K562 (cell line): ENCODE results near the gene PPIL1. TPM values are rescaled to one million over a fixed set of nuclear protein-coding genes. Genes with fewer than 3 reads are reported as not detected.

Source experiments
- ADNP ChIP-seq: fragments of 200-800 bp; sonication (Bioruptor generic); IDR thresholded peaks from 2 replicates; pipeline ENCODE4 v1.6.1; 2016; ENCODE audit warnings: missing genetic modification characterization, missing compliant biosample characterization
- ARNT ChIP-seq, 2 experiments: fragments of 450-650 bp; IDR thresholded peaks; 2 replicates each; pipeline ENCODE4 v1.6.1; 2016; ENCODE audit warnings: mild to moderate bottlenecking in 1 of 2
- CEBPB ChIP-seq: fragments of 450-650 bp; IDR thresholded peaks from 2 replicates; pipeline ENCODE4 v1.6.1; 2016; ENCODE audit warnings: missing genetic modification characterization, missing compliant biosample characterization
- FOS ChIP-seq: IDR thresholded peaks from 3 replicates; pipeline ENCODE4 v1.6.1; 2011; ENCODE audit not compliant: insufficient read length; ENCODE audit errors: extremely low read depth
- FOXM1 ChIP-seq, 2 experiments: fragments of 450-650 bp in 1 of 2; sonication (generic) in 1 of 2; formaldehyde crosslinking in 1 of 2; IDR thresholded peaks; 2 replicates each; pipeline versions ENCODE4 v1.6.1 to v1.9.0; 2017 to 2022; ENCODE audit warnings: low read depth in 2 of 2, mild to moderate bottlenecking in 2 of 2, missing genetic modification reagents in 1 of 2, moderate library complexity in 1 of 2
- GATAD2B ChIP-seq: fragments of 450-650 bp; IDR thresholded peaks from 2 replicates; pipeline ENCODE4 v1.6.1; 2017; ENCODE audit warnings: mild to moderate bottlenecking, borderline replicate concordance
- GTF2F1 ChIP-seq: IDR thresholded peaks from 2 replicates; pipeline ENCODE4 v1.6.1; 2011; ENCODE audit warnings: low read depth, low read length, improper control_type of control experiment
- HCFC1 ChIP-seq: IDR thresholded peaks from 2 replicates; pipeline ENCODE4 v1.6.1; 2012; ENCODE audit warnings: low read depth, low read length, improper control_type of control experiment
- PHF21A ChIP-seq: fragments of 450-650 bp; IDR thresholded peaks from 2 replicates; pipeline ENCODE4 v1.6.1; 2017; ENCODE audit warnings: low read depth, borderline replicate concordance
- POLR2G ChIP-seq: fragments of 200-400 bp; formaldehyde crosslinking; IDR thresholded peaks from 2 replicates; pipeline ENCODE4 v1.6.1; 2017; ENCODE audit warnings: low read depth, mild to moderate bottlenecking, antibody characterized with exemption, low read length, moderate library complexity
- SIX5 ChIP-seq, 2 experiments: IDR thresholded peaks; 2 replicates each; pipeline ENCODE4 v1.6.1; 2011; ENCODE audit warnings: low read length in 2 of 2, borderline replicate concordance in 1 of 2, low read depth in 1 of 2, mild to moderate bottlenecking in 1 of 2, moderate library complexity in 1 of 2; ENCODE audit not compliant: insufficient read depth in 1 of 2
- SP1 ChIP-seq: sonication (generic); formaldehyde crosslinking; IDR thresholded peaks from 2 replicates; pipeline ENCODE4 v1.8.1; 2022; ENCODE audit warnings: mild to moderate bottlenecking, missing genetic modification reagents
- SUPT5H ChIP-seq: fragments of 450-650 bp; IDR thresholded peaks from 2 replicates; pipeline ENCODE4 v1.6.1; 2016
- TBP ChIP-seq: optimal IDR thresholded peaks from 2 replicates; pipeline ENCODE3; 2011; ENCODE audit warnings: low read depth, low read length, improper control_type of control experiment
- VEZF1 ChIP-seq: fragments of 200-800 bp; sonication (Bioruptor generic); IDR thresholded peaks from 2 replicates; pipeline ENCODE4 v1.6.1; 2017; ENCODE audit warnings: missing genetic modification characterization, missing compliant biosample characterization
- ZBTB7A ChIP-seq: IDR thresholded peaks from 2 replicates; pipeline ENCODE4 v1.6.1; 2011; ENCODE audit warnings: low read depth, mild to moderate bottlenecking, low read length, moderate library complexity, borderline replicate concordance; ENCODE audit not compliant: control insufficient read depth
- ZNF143 ChIP-seq: sonication (generic); formaldehyde crosslinking; IDR thresholded peaks from 2 replicates; pipeline ENCODE4 v1.9.0; 2022; ENCODE audit warnings: mild to moderate bottlenecking, missing genetic modification reagents
- ZNF511 ChIP-seq: sonication (generic); formaldehyde crosslinking; IDR thresholded peaks from 2 replicates; pipeline ENCODE4 v1.8.0; 2022; ENCODE audit warnings: mild to moderate bottlenecking, missing genetic modification reagents
- polyA plus RNA-seq, 8 experiments: library from polyadenylated mRNA; depleted of rRNA in 4 of 8; stranded (reverse) in 5 of 8; unstranded in 3 of 8; fragments of >200 nt; fragmentation: Nextera tagmentation in 2 of 8; fragmentation: Illumina TruSeq in 1 of 8; extraction: Ambion mirVana in 2 of 8; extraction: Trizol in 1 of 8; gene quantifications; 2 replicates each; pipeline versions ENCODE4 v1.2.1 to v1.2.3, GENCODE V29; 2011 to 2014; ENCODE audit warnings: inconsistent platforms in 1 of 8, missing spikeins in 1 of 8
- total RNA-seq, 7 experiments: library from RNA; depleted of rRNA in 6 of 7; stranded (reverse); fragments of >200 nt in 6 of 7; fragmentation: Illumina TruSeq in 2 of 7; extraction: Trizol in 2 of 7; gene quantifications; 2 replicates each; pipeline versions ENCODE4 v1.2.1 to v1.2.3, GENCODE V29; 2011 to 2021; ENCODE audit warnings: low replicate concordance in 1 of 7
- TF ChIP-seq, protein P1 (sequence below), 2 experiments: fragments of 450-650 bp; IDR thresholded peaks; 2 replicates each; pipeline ENCODE4 v1.6.1; 2018; ENCODE audit warnings: mild to moderate bottlenecking in 2 of 2, low read depth in 1 of 2; ENCODE audit not compliant: partially characterized antibody in 2 of 2
- TF ChIP-seq, protein P2 (sequence below): fragments of 250-450 bp; sonication (Bioruptor Pico); IDR thresholded peaks from 2 replicates; pipeline ENCODE4 v1.8.0; 2021; ENCODE audit warnings: mild to moderate bottlenecking, moderate library complexity

The PPIL1 gene
- total and polyA plus RNA-seq, 9 of the 15 experiments (the other 6 are each of a cell fraction or from before 2014, with no cell fraction given) = 65.8 to 205 (median 130) TPM

DNA sequence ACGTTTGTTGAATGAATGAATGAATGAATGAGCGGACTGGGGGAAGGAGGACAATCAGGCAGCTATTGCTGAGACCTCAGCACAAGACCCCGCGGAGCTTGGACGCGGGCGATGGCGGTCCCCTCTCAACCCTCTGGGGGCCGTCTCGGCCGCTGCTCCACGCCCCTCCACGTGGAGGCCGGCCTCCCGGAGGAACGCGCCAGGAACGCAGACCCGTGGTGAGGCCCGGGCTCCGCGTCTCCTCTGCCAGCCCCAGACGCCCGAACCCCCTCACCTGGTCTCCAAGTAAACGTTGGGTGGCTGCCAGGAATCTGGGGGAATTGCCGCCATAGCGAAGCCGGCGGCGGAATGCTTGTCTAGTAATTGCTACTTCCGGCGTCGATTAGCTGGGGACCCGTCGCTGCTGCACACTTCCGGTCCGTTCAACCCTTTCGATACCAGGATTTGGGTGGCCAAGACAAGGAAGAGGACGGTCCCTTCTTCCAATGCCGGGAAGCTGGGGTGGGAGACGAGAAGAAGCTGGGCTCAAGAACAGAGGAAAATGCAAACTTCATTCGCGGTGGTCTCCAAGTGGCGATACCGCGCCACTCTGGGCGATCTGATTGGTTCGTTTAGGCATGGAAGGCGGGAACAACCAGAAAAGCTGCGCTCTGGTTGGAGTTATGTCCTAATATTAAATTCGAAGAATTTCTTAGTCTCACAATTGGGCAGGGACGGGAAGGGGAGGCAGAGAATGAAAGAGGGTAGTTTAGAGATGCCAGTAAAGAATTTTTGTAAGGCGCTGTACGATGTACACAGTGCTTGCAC lies at the start of gene PPIL1 (continued):
- TF ChIP-seq PHF21A (peak; percentile 53), POLR2G (peak; percentile 95), ZNF143 (CRISPR knock-in tag) (no peak), SP1 (peak; percentile 61), GATAD2B (peak; percentile 48; the same call in 1 of the 2 replicates), FOS (peak; percentile 74), SIX5 (IDR thresholded peaks at IDR 0.05; ENCODE audit: borderline replicate concordance in 1 of 2, insufficient read depth in 1 of 2, low read depth in 1 of 2, low read length in 2 of 2) (peak; percentile 38 to 43; a peak in 2 of 4 replicates), SUPT5H (peak; percentile 86), GTF2F1 (peak; percentile 64; the same call in 1 of the 2 replicates), ARNT (IDR thresholded peaks at IDR 0.05) (no peak), ADNP (tag) (no peak), VEZF1 (CRISPR knock-in tag) (peak; percentile 63), ZBTB7A (peak; percentile 75), CEBPB (tag) (no peak), TBP (peak; percentile 89), FOXM1 (IDR thresholded peaks at IDR 0.05; ENCODE audit: low read depth) (no peak; the same call in 1 of the 2 replicates), FOXM1 (CRISPR knock-in tag; IDR thresholded peaks at IDR 0.05; ENCODE audit: low read depth) (0 out of 2 replicates have a peak, but pooled peaks have one; percentile 41), ZNF511 (CRISPR knock-in tag) (peak; percentile 92), HCFC1 (peak; percentile 83)
- TF ChIP-seq, protein P1, sequence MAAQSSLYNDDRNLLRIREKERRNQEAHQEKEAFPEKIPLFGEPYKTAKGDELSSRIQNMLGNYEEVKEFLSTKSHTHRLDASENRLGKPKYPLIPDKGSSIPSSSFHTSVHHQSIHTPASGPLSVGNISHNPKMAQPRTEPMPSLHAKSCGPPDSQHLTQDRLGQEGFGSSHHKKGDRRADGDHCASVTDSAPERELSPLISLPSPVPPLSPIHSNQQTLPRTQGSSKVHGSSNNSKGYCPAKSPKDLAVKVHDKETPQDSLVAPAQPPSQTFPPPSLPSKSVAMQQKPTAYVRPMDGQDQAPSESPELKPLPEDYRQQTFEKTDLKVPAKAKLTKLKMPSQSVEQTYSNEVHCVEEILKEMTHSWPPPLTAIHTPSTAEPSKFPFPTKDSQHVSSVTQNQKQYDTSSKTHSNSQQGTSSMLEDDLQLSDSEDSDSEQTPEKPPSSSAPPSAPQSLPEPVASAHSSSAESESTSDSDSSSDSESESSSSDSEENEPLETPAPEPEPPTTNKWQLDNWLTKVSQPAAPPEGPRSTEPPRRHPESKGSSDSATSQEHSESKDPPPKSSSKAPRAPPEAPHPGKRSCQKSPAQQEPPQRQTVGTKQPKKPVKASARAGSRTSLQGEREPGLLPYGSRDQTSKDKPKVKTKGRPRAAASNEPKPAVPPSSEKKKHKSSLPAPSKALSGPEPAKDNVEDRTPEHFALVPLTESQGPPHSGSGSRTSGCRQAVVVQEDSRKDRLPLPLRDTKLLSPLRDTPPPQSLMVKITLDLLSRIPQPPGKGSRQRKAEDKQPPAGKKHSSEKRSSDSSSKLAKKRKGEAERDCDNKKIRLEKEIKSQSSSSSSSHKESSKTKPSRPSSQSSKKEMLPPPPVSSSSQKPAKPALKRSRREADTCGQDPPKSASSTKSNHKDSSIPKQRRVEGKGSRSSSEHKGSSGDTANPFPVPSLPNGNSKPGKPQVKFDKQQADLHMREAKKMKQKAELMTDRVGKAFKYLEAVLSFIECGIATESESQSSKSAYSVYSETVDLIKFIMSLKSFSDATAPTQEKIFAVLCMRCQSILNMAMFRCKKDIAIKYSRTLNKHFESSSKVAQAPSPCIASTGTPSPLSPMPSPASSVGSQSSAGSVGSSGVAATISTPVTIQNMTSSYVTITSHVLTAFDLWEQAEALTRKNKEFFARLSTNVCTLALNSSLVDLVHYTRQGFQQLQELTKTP (IDR thresholded peaks at IDR 0.05; ENCODE audit: low read depth in 1 of 2, partially characterized antibody in 2 of 2) = peak in 1 of 2 experiments; percentile 84
- TF ChIP-seq, protein P2, sequence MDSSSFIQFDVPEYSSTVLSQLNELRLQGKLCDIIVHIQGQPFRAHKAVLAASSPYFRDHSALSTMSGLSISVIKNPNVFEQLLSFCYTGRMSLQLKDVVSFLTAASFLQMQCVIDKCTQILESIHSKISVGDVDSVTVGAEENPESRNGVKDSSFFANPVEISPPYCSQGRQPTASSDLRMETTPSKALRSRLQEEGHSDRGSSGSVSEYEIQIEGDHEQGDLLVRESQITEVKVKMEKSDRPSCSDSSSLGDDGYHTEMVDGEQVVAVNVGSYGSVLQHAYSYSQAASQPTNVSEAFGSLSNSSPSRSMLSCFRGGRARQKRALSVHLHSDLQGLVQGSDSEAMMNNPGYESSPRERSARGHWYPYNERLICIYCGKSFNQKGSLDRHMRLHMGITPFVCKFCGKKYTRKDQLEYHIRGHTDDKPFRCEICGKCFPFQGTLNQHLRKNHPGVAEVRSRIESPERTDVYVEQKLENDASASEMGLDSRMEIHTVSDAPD = no peak
